HepG2 (cell line): ENCODE measurements around the gene MB. TPM values are rescaled to one million over a fixed set of nuclear protein-coding genes. Genes with fewer than 3 reads are reported as not detected.

Experiments
- ATAC-seq: fragments of 200-7000 bp; cut with Tn5 transposase; 3 replicates; pipeline ENCODE4 v1.9.1; 2020; ENCODE audit warnings: mild to moderate bottlenecking, moderate library complexity
- BruUV-seq: library from RNA; stranded (reverse); fragments of 400-500 nt; replicated peaks from 2 replicates; lab custom pipeline; 2021; lab: Mats Ljungman, UMichigan
- CTCF ChIA-PET: fragments of 300-600 bp; formaldehyde crosslinking; extraction: SDS; loops from one replicate; lab custom pipeline; 2021; ENCODE audit warnings: low total read pairs, inconsistent platforms, low intra/inter-chr PET ratio; lab: Yijun Ruan, JAX
- POLR2A ChIA-PET: fragments of 350-600 bp; sonication (Branson Sonifier 250); formaldehyde crosslinking; loops from one replicate; lab custom pipeline; 2020; ENCODE audit warnings: antibody characterized with exemption, inconsistent platforms; lab: Yijun Ruan, JAX
- DNase-seq: peaks from one replicate; pipeline ENCODE4 v3.0.0-alpha.2; 2015; ENCODE audit warnings: low spot score
- FAIRE-seq: peaks from 3 replicates; lab custom pipeline; 2011; peaks lifted over from hg19 to GRCh38; lab: Jason Lieb, UNC
- H2AFZ ChIP-seq: one replicate; pipeline ENCODE4 v1.6.1; 2011; ENCODE audit warnings: low read length, inconsistent platforms
- H3K27ac ChIP-seq: fragments of 300-600 bp; 3 replicates; pipeline ENCODE4 v1.8.0; 2011; ENCODE audit warnings: mixed run types, mild to moderate bottlenecking, mixed read lengths, low read length, inconsistent platforms; ENCODE audit not compliant: insufficient read depth; ENCODE audit errors: extremely low read length
- H3K27me3 ChIP-seq, 2 experiments: fragments of 200-600 bp in 1 of 2; 2 replicates in 1 of 2; 3 replicates in 1 of 2; pipeline versions ENCODE4 v1.6.0 to v1.8.0; 2011; ENCODE audit warnings: low read length in 2 of 2, mild to moderate bottlenecking in 2 of 2, moderate library complexity in 2 of 2, inconsistent platforms in 1 of 2; ENCODE audit not compliant: insufficient read depth in 2 of 2, control insufficient read depth in 1 of 2
- H3K36me3 ChIP-seq, 2 experiments: fragments of 200-600 bp in 1 of 2; replicated peaks in 1 of 2; 2 replicates in 1 of 2; 3 replicates in 1 of 2; pipeline versions ENCODE4 v1.5.1 to v1.8.0; 2011; ENCODE audit warnings: low read length in 2 of 2, inconsistent platforms in 1 of 2; ENCODE audit not compliant: insufficient read depth in 2 of 2, control insufficient read depth in 1 of 2
- H3K4me1 ChIP-seq: 2 replicates; pipeline ENCODE4 v1.5.1; 2012; ENCODE audit warnings: low read length, inconsistent platforms; ENCODE audit not compliant: insufficient read depth
- H3K4me2 ChIP-seq: 2 replicates; pipeline ENCODE4 v1.6.0; 2011; ENCODE audit warnings: low read depth, low read length, inconsistent platforms
- H3K4me3 ChIP-seq, 3 experiments: fragments of 200-600 bp in 1 of 3; sonication (generic), shearing (Covaris generic) in 1 of 3; replicated peaks in 1 of 3; 2 replicates each; pipeline ENCODE4 v1.5.1; 2011 to 2016; ENCODE audit warnings: low read length in 3 of 3, inconsistent platforms in 2 of 3, low read depth in 2 of 3, mild to moderate bottlenecking in 2 of 3, control low read depth in 1 of 3, mixed read lengths in 1 of 3; ENCODE audit not compliant: insufficient read depth in 1 of 3
- H3K79me2 ChIP-seq: one replicate; pipeline ENCODE4 v1.6.1; 2011; ENCODE audit warnings: low read length, inconsistent platforms; ENCODE audit not compliant: insufficient read depth
- H3K9ac ChIP-seq: 2 replicates; pipeline ENCODE4 v1.6.0; 2011; ENCODE audit warnings: mild to moderate bottlenecking, low read depth, low read length, inconsistent platforms; ENCODE audit not compliant: insufficient read depth
- H3K9me3 ChIP-seq: 2 replicates; pipeline ENCODE4 v1.5.1; 2012; ENCODE audit warnings: mild to moderate bottlenecking, low read length
- H4K20me1 ChIP-seq: 2 replicates; pipeline ENCODE4 v1.6.0; 2011; ENCODE audit warnings: inconsistent platforms, mild to moderate bottlenecking, low read length, moderate library complexity; ENCODE audit not compliant: insufficient read depth
- AKNA ChIP-seq: sonication (generic); formaldehyde crosslinking; IDR thresholded peaks from 2 replicates; pipeline ENCODE4 v1.4.0; 2020; ENCODE audit warnings: missing genetic modification reagents, borderline replicate concordance
- CENPBD1 ChIP-seq: sonication (generic); formaldehyde crosslinking; IDR thresholded peaks from 2 replicates; pipeline ENCODE4 v1.8.0; 2022; ENCODE audit warnings: missing genetic modification reagents, low read depth, mild to moderate bottlenecking, borderline replicate concordance
- HES4 ChIP-seq: sonication (generic); formaldehyde crosslinking; IDR thresholded peaks from 2 replicates; pipeline ENCODE4 v1.9.0; 2021; ENCODE audit warnings: mild to moderate bottlenecking, missing genetic modification reagents, borderline replicate concordance
- MED1 ChIP-seq: sonication (generic); formaldehyde crosslinking; IDR thresholded peaks from 2 replicates; pipeline ENCODE4 v1.4.0; 2020; ENCODE audit warnings: missing genetic modification reagents
- MXI1 ChIP-seq: IDR thresholded peaks from 3 replicates; pipeline ENCODE4 v1.6.1; 2012; ENCODE audit warnings: low read depth, low read length, inconsistent platforms, borderline replicate concordance
- ZNF687 ChIP-seq: sonication (generic); formaldehyde crosslinking; IDR thresholded peaks from 2 replicates; pipeline ENCODE4 v1.5.1; 2020; ENCODE audit warnings: mild to moderate bottlenecking, missing genetic modification reagents, moderate library complexity
- ZSCAN20 ChIP-seq: sonication (generic); formaldehyde crosslinking; IDR thresholded peaks from 2 replicates; pipeline ENCODE4 v1.4.0; 2020; ENCODE audit warnings: missing genetic modification reagents, mild to moderate bottlenecking, borderline replicate concordance
- WGBS: methylation state at CpG from one replicate; pipeline ENCODE4 v1.1.6; 2017; ENCODE audit warnings: low lambda C conversion rate; 5-methylcytosine and 5-hydroxymethylcytosine counted together
- in situ Hi-C: cut with HindIII; loops from 2 replicates; pipeline ENCODE4 v1.10.0; 2017; ENCODE audit warnings: low pct_unique_long_range_greater_than_20kb; ENCODE audit not compliant: extremely low pct_ligation_motif_present
- intact Hi-C: fragments of 100-400 bp; cut with micrococcal nuclease; formaldehyde crosslinking; loops from one replicate; pipeline ENCODE4 v1.10.0; 2022; ENCODE audit not compliant: unreplicated experiment
- polyA plus RNA-seq, 8 experiments: library from polyadenylated mRNA; depleted of rRNA in 3 of 8; stranded (reverse) in 7 of 8; unstranded in 1 of 8; fragments of >200 nt; fragmentation: Illumina TruSeq in 4 of 8; extraction: Trizol in 4 of 8; gene quantifications; 2 replicates each; pipeline versions ENCODE4 v1.2.1 to v1.2.3, GENCODE V29; 2011 to 2016; ENCODE audit warnings: low read depth in 4 of 8, missing spikeins in 1 of 8, mixed read lengths in 1 of 8; ENCODE audit not compliant: insufficient read depth in 1 of 8
- total RNA-seq, 5 experiments: library from RNA; depleted of rRNA; stranded (reverse); fragments of >200 nt; fragmentation: Illumina TruSeq; extraction: Trizol; gene quantifications; 2 replicates each; pipeline ENCODE4 v1.2.3, GENCODE V29; 2016; ENCODE audit warnings: low read depth in 1 of 5

MB gene
- total and polyA plus RNA-seq, 2 of the 13 experiments (the other 11 are each of a cell fraction or from before 2014, with no cell fraction given) = 0.07 TPM; not detected in 1

- 92% methylated on average over 4 of the region's 4 CpGs for WGBS
- no peak overlapping the region for H2AFZ ChIP-seq
- in situ Hi-C loops = no loop called here
- FAIRE-seq (no peak), DNase-seq (no peak), ATAC-seq (no peak)
- H3K4me3 ChIP-seq = no peak overlapping the region
- H3K9ac ChIP-seq = no peak overlapping the region
- CTCF ChIA-PET = no interaction called here
- no peaks in the 10 kb centered on the region for H3K4me1 ChIP-seq
- no peaks in the 10 kb centered on the region for H3K36me3 ChIP-seq
- H4K20me1 ChIP-seq = no peaks in the 10 kb centered on the region
- H3K9me3 ChIP-seq = no peaks in the 10 kb centered on the region
- H3K4me2 ChIP-seq = no peak overlapping the region
- H3K27ac ChIP-seq = no peak overlapping the region
- H3K79me2 ChIP-seq = no peaks in the 10 kb centered on the region
- POLR2A ChIA-PET = no interaction called here
- intact Hi-C loops = no loop called here
- no TSS peak for BruUV-seq
- TF ChIP-seq HES4 (no peak), MED1 (CRISPR knock-in tag) (no peak), MXI1 (no peak), ZSCAN20 (no peak), CENPBD1 (CRISPR knock-in tag) (no peak)
- H3K27me3 ChIP-seq = peaks cover 2 to 6% of the 10 kb centered on the region in 2 experiments; a peak in 2 of 5 replicates
Measured at GRCh38 chr22:35599364-35599763, 17.8 kb downstream of the MB start.

GRCh38 chr22:35598396-35598710 is 18.8 kb downstream of the MB start:
- 11% methylated on average over 1 of the region's 4 CpGs for WGBS
- peaks cover 2 to 6% of the 10 kb centered on the region in 2 experiments; a peak in 2 of 5 replicates for H3K27me3 ChIP-seq
- ChIA-PET CTCF (no interaction called here), POLR2A (no interaction called here)
- FAIRE-seq = no peak
- H3K9ac ChIP-seq = no peak overlapping the region
- H3K4me1 ChIP-seq = no peaks in the 10 kb centered on the region
- intact Hi-C loops = no loop called here
- BruUV-seq = no TSS peak
- H3K27ac ChIP-seq = no peak overlapping the region
- H3K79me2 ChIP-seq = no peaks in the 10 kb centered on the region
- H3K36me3 ChIP-seq = no peaks in the 10 kb centered on the region
- H2AFZ ChIP-seq = no peak overlapping the region
- TF ChIP-seq AKNA (no peak), ZNF687 (0 out of 2 replicates have a peak, but pooled peaks have one; percentile 12)
- no peak overlapping the region for H3K4me2 ChIP-seq
- in situ Hi-C loops = no loop called here
- H3K4me3 ChIP-seq = no peak overlapping the region
- H4K20me1 ChIP-seq = no peaks in the 10 kb centered on the region
- H3K9me3 ChIP-seq = no peaks in the 10 kb centered on the region
- peak; percentile 33; the same call in 1 of the 3 replicates for ATAC-seq
- DNase-seq = no peak
